ENCODE results near the gene CAMK4.

The CAMK4 gene

GRCh38 chr5:111229221-111229835, 5.1 kb downstream of the CAMK4 start:
- no peak for DNase-seq (ENCODE audit: low read depth)
- TF ChIP-seq CTCF (conservative IDR thresholded peaks at IDR 0.05; ENCODE audit: low read depth, low read length) = no peak
- H3K4me3 ChIP-seq (ENCODE audit: low read length) = no peak overlapping the region

DNA sequence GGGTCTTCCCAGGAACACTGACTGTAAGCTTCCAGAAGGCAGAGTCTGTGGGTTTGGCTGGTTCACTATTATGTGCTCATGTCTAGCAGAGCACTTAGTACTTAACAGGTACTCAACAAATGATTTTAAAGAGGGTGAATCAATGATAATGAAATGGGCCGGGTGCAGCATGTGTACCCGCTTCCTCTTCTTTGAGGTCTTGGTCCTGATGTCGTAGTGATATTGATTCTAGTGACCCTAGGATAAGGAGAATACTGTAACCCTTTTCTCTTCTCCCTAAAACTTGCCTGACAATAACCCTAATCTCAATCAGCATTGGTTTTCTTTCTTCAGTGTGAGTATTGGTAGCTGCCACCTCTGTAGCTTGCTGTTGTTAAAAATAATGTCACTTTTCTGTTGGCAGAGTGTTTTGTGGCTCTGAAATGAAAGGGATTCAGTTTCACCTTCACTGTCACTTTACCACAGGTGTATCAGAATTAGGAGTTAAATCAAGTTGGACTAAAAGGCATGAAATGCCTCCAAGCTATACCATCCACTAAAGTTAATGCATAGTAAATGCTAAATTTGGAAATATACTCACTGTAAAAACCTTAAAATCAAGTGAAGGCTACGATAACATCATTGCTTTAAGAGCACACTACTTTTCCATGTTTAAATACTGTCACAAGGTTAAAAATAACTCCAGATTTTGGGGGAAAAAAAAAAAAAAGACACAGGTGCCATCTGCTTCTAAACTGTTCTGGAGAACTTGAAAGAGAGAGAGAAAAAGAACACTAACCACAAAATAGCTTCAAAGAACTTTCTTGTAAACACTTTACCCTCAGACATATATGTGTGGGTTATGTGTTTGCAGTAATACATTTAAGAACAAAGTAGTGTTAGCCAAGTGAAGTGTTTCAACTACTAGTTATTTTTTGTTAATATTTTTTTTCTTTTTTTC, 6.0 kb downstream of the CAMK4 start:
- no peak for TF ChIP-seq CTCF (conservative IDR thresholded peaks at IDR 0.05; ENCODE audit: low read depth, low read length)
- DNase-seq (ENCODE audit: low read depth) = no peak
- no peak overlapping the region for H3K4me3 ChIP-seq (ENCODE audit: low read length)

DNA sequence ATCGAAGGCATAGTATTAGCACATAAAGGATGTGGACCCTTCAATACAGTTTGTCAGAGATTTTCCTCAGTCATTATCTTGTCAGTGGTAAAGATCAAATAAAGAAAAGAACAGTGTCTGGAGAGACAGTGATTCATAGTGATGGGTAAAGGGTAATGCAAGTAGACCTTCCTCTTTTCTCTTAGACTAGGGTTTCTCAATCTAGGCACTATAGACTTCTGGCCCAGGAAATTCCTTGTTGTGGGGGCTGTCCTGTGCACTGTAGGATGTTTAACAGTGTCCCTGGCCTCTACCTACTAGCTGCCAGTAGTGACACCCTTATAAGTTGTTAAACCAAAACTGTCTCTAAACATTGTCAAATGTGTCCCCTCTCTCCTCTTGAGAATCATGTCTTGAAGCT, 6.9 kb downstream of the CAMK4 start:
- DNase-seq (ENCODE audit: low read depth) = no peak
- no peak overlapping the region for H3K4me3 ChIP-seq (ENCODE audit: low read length)
- no peak for TF ChIP-seq CTCF (conservative IDR thresholded peaks at IDR 0.05; ENCODE audit: low read depth, low read length)

DNA sequence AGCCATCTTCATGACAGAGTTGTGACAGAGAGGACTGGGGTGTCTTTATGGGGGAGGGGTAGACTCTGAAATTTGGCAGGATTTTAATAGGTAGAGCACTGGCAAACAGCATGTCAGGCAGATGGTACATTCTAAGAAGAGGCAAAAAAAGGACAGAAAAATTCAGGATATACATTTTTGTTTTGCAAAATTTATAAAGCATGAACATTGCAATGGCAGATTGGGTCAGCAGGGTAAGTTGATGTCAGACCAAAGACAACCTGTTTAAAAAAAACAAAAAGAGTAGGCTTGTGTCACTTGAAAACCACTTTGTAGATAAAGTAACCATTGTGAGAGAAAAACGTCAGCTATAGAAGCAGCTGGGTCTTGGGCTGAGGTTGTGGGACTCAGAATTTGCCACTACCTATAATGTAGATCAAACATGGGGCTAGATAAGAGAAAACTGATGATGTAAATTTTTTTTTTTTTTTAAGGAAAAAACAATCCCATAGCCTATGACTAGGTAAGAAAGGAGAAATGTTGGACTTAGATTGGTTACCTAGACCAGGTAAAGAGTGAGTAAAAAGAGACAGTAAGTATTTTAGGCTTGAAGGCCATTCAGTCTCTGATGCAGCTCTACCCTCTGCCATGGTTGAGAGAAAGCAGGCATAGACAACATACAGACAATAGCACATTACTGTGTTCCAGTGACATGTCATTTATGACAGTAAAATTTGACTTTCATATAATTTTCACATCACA, 8.3 kb downstream of the CAMK4 start:
- no peak for TF ChIP-seq CTCF (conservative IDR thresholded peaks at IDR 0.05; ENCODE audit: low read depth, low read length)
- no peak overlapping the region for H3K4me3 ChIP-seq (ENCODE audit: low read length)
- no peak for DNase-seq (ENCODE audit: low read depth)

GRCh38 chr5:111233052-111233374, 8.8 kb downstream of the CAMK4 start:
- DNase-seq (ENCODE audit: low read depth) = no peak
- H3K4me3 ChIP-seq (ENCODE audit: low read length) = no peak overlapping the region
- TF ChIP-seq CTCF (conservative IDR thresholded peaks at IDR 0.05; ENCODE audit: low read depth, low read length) = no peak

DNA sequence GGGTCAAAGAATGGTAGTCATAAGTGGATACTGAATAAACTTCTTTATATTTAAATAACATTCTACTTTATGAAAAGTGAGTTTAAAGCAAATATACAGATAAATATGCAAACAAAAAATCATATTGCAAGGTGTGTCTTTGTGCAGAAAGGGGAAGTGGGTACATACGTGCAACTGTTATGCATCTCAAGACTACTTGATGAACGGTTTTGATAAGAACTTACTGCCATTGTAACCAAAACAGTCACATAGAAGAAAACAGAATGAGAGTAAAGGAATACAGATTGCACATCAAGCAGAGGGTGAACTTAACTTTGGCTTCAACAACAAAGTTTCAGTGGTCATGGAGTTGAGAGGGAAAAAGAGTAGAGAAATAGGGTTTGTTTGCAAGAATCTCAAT, 9.9 kb downstream of the CAMK4 start:
- H3K4me3 ChIP-seq (ENCODE audit: low read length) = no peak overlapping the region
- no peak for DNase-seq (ENCODE audit: low read depth)
- no peak for TF ChIP-seq CTCF (conservative IDR thresholded peaks at IDR 0.05; ENCODE audit: low read depth, low read length)

Measured in retinal pigment epithelial cell (primary cell).